PC-3 (cell line): ENCODE measurements around the gene KCNQ1. TPM values are rescaled to one million over a fixed set of nuclear protein-coding genes. Genes with fewer than 3 reads are reported as not detected.

ENCODE experiments used
- ATAC-seq: fragments of 200-7000 bp; cut with Tn5 transposase; 2 replicates; pipeline ENCODE4 v1.9.1; 2020; ENCODE audit warnings: mild to moderate bottlenecking, moderate library complexity
- BruUV-seq: library from RNA; stranded (reverse); fragments of 400-500 nt; replicated peaks from 2 replicates; lab custom pipeline; 2021; lab: Mats Ljungman, UMichigan
- CTCF ChIA-PET: fragments of 300-600 bp; sonication (Branson Sonifier 250); formaldehyde crosslinking; loops from one replicate; lab custom pipeline; 2022; ENCODE audit warnings: antibody characterized with exemption; lab: Charles Lee
- POLR2A ChIA-PET: fragments of 300-600 bp; sonication (Branson Sonifier 250); formaldehyde crosslinking; loops from one replicate; lab custom pipeline; 2022; ENCODE audit warnings: antibody characterized with exemption; ENCODE audit not compliant: unreplicated experiment; lab: Charles Lee
- DNase-seq: peaks from one replicate; pipeline ENCODE4 v3.0.0-alpha.2; 2015
- H2AFZ ChIP-seq: fragments of 300-600 bp; sonication (generic); 2 replicates; pipeline ENCODE4 v1.6.0; 2016; ENCODE audit warnings: antibody characterized with exemption, low read length
- H3F3A ChIP-seq: fragments of 300-600 bp; sonication (generic); one replicate; pipeline ENCODE4 v1.6.0; 2017; ENCODE audit warnings: antibody characterized with exemption, low read length, control low read depth, mild to moderate bottlenecking; ENCODE audit not compliant: unreplicated experiment
- H3K27ac ChIP-seq: fragments of 300-600 bp; sonication (generic); 2 replicates; pipeline ENCODE4 v1.5.1; 2016; ENCODE audit warnings: mild to moderate bottlenecking, low read length
- H3K27me3 ChIP-seq: fragments of 300-600 bp; sonication (generic); 2 replicates; pipeline ENCODE4 v1.6.1; 2016; ENCODE audit warnings: low read length, mixed read lengths
- H3K36me3 ChIP-seq: fragments of 300-600 bp; sonication (generic); 2 replicates; pipeline ENCODE4 v1.6.1; 2016; ENCODE audit warnings: low read depth, mixed run types, low read length, mixed read lengths
- H3K4me1 ChIP-seq: fragments of 300-600 bp; sonication (generic); 2 replicates; pipeline ENCODE4 v1.5.1; 2016; ENCODE audit warnings: low read length; ENCODE audit not compliant: insufficient read depth
- H3K4me2 ChIP-seq: fragments of 300-600 bp; sonication (generic); 2 replicates; pipeline ENCODE4 v1.6.0; 2016; ENCODE audit warnings: low read length
- H3K4me3 ChIP-seq: fragments of 300-600 bp; sonication (generic); 2 replicates; pipeline ENCODE4 v1.5.1; 2016; ENCODE audit warnings: mild to moderate bottlenecking, low read length, mixed read lengths
- H3K79me2 ChIP-seq: fragments of 300-600 bp; sonication (generic); 2 replicates; pipeline ENCODE4 v1.6.1; 2017; ENCODE audit warnings: low read length, mixed read lengths
- H3K9ac ChIP-seq: fragments of 300-600 bp; sonication (generic); 2 replicates; pipeline ENCODE4 v1.6.0; 2016; ENCODE audit warnings: mild to moderate bottlenecking, low read length
- H3K9me2 ChIP-seq: fragments of 300-600 bp; sonication (generic); replicated peaks from 2 replicates; pipeline ENCODE4 v1.6.1; 2016; ENCODE audit warnings: mixed run types, low read length, mixed read lengths
- H3K9me3 ChIP-seq: fragments of 300-600 bp; sonication (generic); 2 replicates; pipeline ENCODE4 v1.6.1; 2016; ENCODE audit warnings: low read length, mixed read lengths
- H4K20me1 ChIP-seq: fragments of 300-600 bp; sonication (generic); 2 replicates; pipeline ENCODE4 v1.6.1; 2016; ENCODE audit warnings: low read length, mixed read lengths
- EZH2 ChIP-seq: fragments of 300-600 bp; sonication (generic); IDR thresholded peaks from one replicate; pipeline ENCODE4 v1.6.1; 2017; ENCODE audit warnings: antibody characterized with exemption, mild to moderate bottlenecking, low read length; ENCODE audit not compliant: unreplicated experiment
- EZH2phosphoT487 ChIP-seq: fragments of 300-600 bp; sonication (generic); IDR thresholded peaks from 2 replicates; pipeline ENCODE4 v1.6.1; 2018; ENCODE audit warnings: mild to moderate bottlenecking, antibody characterized with exemption, low read length, borderline replicate concordance
- intact Hi-C: fragments of 100-400 bp; cut with micrococcal nuclease; formaldehyde crosslinking; loops from 2 replicates; pipeline ENCODE4 v1.9.0; 2023
- total RNA-seq: library from RNA; depleted of rRNA; stranded (reverse); fragments of >200 nt; gene quantifications from 2 replicates; pipeline ENCODE4 v1.2.3, GENCODE V29; 2014
- TF ChIP-seq, protein P1 (sequence below): fragments of 300-600 bp; sonication (generic); conservative IDR thresholded peaks from 2 replicates; pipeline ENCODE4 v1.5.1; 2017; ENCODE audit warnings: antibody characterized with exemption, low read depth, mild to moderate bottlenecking, low read length

Gene KCNQ1
- total RNA-seq, 1 experiment from 2014 or later = 0.40 TPM

DNA sequence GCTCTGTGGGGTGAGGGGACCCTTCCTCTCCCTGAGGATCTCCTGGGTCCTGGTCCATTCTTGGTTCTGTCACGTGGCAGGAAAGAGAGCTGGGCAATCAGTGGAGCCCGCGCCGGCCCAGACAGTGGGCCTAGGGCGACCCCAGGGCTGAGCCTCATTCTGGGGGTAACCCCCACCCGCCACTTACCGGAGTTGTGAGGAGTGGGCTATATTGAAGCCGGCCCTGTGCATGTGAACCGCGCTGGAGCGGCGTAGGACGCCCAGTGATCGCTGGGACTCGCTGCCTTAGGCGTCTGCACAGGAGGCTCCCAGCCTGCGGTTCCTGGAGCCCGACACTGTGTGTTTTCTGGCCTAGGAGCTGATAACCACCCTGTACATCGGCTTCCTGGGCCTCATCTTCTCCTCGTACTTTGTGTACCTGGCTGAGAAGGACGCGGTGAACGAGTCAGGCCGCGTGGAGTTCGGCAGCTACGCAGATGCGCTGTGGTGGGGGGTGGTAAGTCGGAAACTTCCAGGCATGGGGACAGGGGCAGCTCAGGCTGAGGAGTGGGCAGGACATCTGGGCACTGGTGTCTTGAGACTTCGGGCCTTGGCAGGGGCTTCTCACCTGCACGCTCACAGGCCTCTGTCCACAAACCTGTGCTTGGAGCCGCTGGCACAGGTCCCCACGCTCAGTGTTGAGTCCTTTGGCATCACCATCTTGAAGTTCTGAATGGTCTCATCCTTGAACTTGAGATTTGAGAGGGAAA, 127.9 kb downstream of the KCNQ1 start:
- H3K9me2 ChIP-seq = no peaks in the 10 kb centered on the region
- H3K27me3 ChIP-seq = no peaks in the 10 kb centered on the region
- H3K4me1 ChIP-seq = no peaks in the 10 kb centered on the region
- H4K20me1 ChIP-seq = no peaks in the 10 kb centered on the region
- H3K79me2 ChIP-seq = no peaks in the 10 kb centered on the region
- BruUV-seq = no TSS peak
- H3K27ac ChIP-seq = no peak overlapping the region
- no peak overlapping the region for H3K4me2 ChIP-seq
- ATAC-seq = no peak
- H3K9me3 ChIP-seq = no peaks in the 10 kb centered on the region
- no peak for TF ChIP-seq EZH2phosphoT487
- TF ChIP-seq EZH2 = no peak
- TF ChIP-seq, protein P1, sequence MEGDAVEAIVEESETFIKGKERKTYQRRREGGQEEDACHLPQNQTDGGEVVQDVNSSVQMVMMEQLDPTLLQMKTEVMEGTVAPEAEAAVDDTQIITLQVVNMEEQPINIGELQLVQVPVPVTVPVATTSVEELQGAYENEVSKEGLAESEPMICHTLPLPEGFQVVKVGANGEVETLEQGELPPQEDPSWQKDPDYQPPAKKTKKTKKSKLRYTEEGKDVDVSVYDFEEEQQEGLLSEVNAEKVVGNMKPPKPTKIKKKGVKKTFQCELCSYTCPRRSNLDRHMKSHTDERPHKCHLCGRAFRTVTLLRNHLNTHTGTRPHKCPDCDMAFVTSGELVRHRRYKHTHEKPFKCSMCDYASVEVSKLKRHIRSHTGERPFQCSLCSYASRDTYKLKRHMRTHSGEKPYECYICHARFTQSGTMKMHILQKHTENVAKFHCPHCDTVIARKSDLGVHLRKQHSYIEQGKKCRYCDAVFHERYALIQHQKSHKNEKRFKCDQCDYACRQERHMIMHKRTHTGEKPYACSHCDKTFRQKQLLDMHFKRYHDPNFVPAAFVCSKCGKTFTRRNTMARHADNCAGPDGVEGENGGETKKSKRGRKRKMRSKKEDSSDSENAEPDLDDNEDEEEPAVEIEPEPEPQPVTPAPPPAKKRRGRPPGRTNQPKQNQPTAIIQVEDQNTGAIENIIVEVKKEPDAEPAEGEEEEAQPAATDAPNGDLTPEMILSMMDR = no peak
- no peaks in the 10 kb centered on the region for H3K36me3 ChIP-seq
- ChIA-PET CTCF (no interaction called here), POLR2A (no interaction called here)
- no peak for DNase-seq
- H3K9ac ChIP-seq = no peak overlapping the region
- intact Hi-C loops = no loop called here
- no peak overlapping the region for H2AFZ ChIP-seq
- H3F3A ChIP-seq = no peaks in the 10 kb centered on the region
- H3K4me3 ChIP-seq = no peak overlapping the region

- no TSS peak for BruUV-seq
- no peak overlapping the region for H2AFZ ChIP-seq
- no peak overlapping the region for H3K4me2 ChIP-seq
- ChIA-PET POLR2A (no interaction called here), CTCF (no interaction called here)
- H4K20me1 ChIP-seq = no peaks in the 10 kb centered on the region
- no peaks in the 10 kb centered on the region for H3K9me3 ChIP-seq
- H3F3A ChIP-seq = no peaks in the 10 kb centered on the region
- no peak overlapping the region for H3K9ac ChIP-seq
- TF ChIP-seq, protein P1 = no peak
- TF ChIP-seq EZH2 (no peak), EZH2phosphoT487 (no peak)
- H3K9me2 ChIP-seq = no peaks in the 10 kb centered on the region
- no peaks in the 10 kb centered on the region for H3K27me3 ChIP-seq
- no peak for ATAC-seq
- no peak for DNase-seq
- H3K79me2 ChIP-seq = no peaks in the 10 kb centered on the region
- no peak overlapping the region for H3K27ac ChIP-seq
- no peaks in the 10 kb centered on the region for H3K36me3 ChIP-seq
- H3K4me1 ChIP-seq = no peaks in the 10 kb centered on the region
- intact Hi-C loops = no loop called here
- no peak overlapping the region for H3K4me3 ChIP-seq
Observed at GRCh38 chr11:2573240-2574042, 128.6 kb downstream of the KCNQ1 start.
